Measurements from ENCODE around the gene YIPF3. TPM values are rescaled to one million over a fixed set of nuclear protein-coding genes. Genes with fewer than 3 reads are reported as not detected.

YIPF3 gene
- total RNA-seq, 2 donors from 2014 or later, result 162 to 180 TPM

DNA sequence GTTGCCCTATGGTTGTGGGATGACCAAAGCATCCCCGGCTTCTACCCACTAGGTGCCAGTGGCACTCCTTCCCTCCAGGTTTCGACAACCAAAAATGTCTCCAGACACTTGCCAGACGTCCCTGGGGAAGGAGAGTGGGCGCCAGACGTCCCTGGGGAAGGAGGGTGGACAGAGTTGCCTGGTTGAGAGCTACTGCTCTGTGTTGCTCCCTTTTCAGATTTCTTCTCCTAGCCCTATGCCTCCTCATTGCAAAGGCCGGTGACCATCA is 19.7 kb downstream of the YIPF3 start:
- intact Hi-C loops (cut with DNase I), result loop anchor here (10.0 kb wide), 1 partner anchor 232 kb away; no protein-coding TSS in a partner anchor

GRCh38 chr6:43496370-43497128 is 20.2 kb downstream of the YIPF3 start:
- 21% methylated on average over 18 of the region's 18 CpGs for WGBS
- H3K4me3 ChIP-seq, result no peak overlapping the region
- peak; percentile 82 for DNase-seq (ENCODE audit: low spot score)
- TF ChIP-seq CTCF (IDR thresholded peaks at IDR 0.05) (peak; percentile 22 to 91 (median 66)), POLR2A (IDR thresholded peaks at IDR 0.05) (no peak), POLR2AphosphoS5 (IDR thresholded peaks at IDR 0.05) (peak; percentile 72)
- intact Hi-C loops (cut with DNase I), result loop anchor here (10.0 kb wide), 1 partner anchor 232 kb away; no protein-coding TSS in a partner anchor
- no peaks in the 10 kb centered on the region for H3K27me3 ChIP-seq (replicated peaks; ENCODE audit: insufficient read depth)
- peaks cover 34% of the 10 kb centered on the region for H3K4me1 ChIP-seq (replicated peaks)
- no peaks in the 10 kb centered on the region for H3K36me3 ChIP-seq
- no peaks in the 10 kb centered on the region for H3K9me3 ChIP-seq
- peak overlapping the region; percentile 58 to 72 for H3K27ac ChIP-seq

More for the DNA sequence above, 19.7 kb downstream of the YIPF3 start:
- Histone ChIP-seq H3K4me1 (replicated peaks) (peaks cover 30% of the 10 kb centered on the region), H3K4me3 (no peak overlapping the region), H3K9me3 (no peaks in the 10 kb centered on the region), H3K27ac (peak overlapping the region; percentile 58 to 72), H3K27me3 (replicated peaks; ENCODE audit: insufficient read depth) (no peaks in the 10 kb centered on the region), H3K36me3 (peaks cover 0 to under 1% of the 10 kb centered on the region in 2 donors)
- TF ChIP-seq POLR2A (IDR thresholded peaks at IDR 0.05), result no peak
- no peak for TF ChIP-seq CTCF (IDR thresholded peaks at IDR 0.05)
- no peak for TF ChIP-seq POLR2AphosphoS5 (IDR thresholded peaks at IDR 0.05)
- 64% methylated on average over 6 of the region's 6 CpGs for WGBS
- no peak for DNase-seq (ENCODE audit: low spot score)

DNA sequence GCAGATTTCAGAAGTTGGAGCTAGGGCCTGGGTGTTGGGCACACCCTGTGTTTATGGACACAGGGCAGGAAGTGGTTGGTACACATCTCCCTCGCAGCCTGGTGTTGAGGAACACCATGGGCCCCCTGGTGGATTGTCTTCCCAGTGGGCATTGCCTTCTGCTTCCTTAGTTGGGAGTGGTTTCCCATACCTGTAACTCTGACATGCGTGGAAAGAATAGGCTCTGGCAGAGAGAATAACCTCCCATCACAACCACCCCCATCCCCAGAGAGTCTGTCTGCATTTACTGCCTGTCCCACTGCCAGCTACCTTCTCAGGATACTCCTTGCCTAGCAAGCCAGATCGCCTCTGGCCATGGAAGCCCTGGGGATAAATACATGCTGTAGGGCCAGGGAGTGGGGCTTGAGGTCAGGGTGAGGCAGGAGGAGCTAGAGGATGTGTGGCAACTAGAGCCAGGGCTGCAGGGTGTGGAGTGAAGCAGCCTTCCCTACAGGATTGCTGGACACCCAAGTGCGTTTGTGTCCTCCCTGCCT is 21.3 kb downstream of the YIPF3 start:
- Histone ChIP-seq H3K27ac (peak overlapping the region; percentile 58 to 72), H3K36me3 (no peaks in the 10 kb centered on the region), H3K4me3 (no peak overlapping the region), H3K27me3 (replicated peaks; ENCODE audit: insufficient read depth) (no peaks in the 10 kb centered on the region), H3K9me3 (no peaks in the 10 kb centered on the region), H3K4me1 (replicated peaks) (peaks cover 34% of the 10 kb centered on the region)
- TF ChIP-seq CTCF (IDR thresholded peaks at IDR 0.05) (peak in 3 of 4 experiments; percentile 30 to 57 (median 35)), POLR2A (IDR thresholded peaks at IDR 0.05) (no peak)
- intact Hi-C loops (cut with DNase I), result loop anchor here (10.0 kb wide), 1 partner anchor 231 kb away; no protein-coding TSS in a partner anchor
- 31% methylated on average over 4 of the region's 4 CpGs for WGBS
- no peak for DNase-seq (ENCODE audit: low spot score)

DNA sequence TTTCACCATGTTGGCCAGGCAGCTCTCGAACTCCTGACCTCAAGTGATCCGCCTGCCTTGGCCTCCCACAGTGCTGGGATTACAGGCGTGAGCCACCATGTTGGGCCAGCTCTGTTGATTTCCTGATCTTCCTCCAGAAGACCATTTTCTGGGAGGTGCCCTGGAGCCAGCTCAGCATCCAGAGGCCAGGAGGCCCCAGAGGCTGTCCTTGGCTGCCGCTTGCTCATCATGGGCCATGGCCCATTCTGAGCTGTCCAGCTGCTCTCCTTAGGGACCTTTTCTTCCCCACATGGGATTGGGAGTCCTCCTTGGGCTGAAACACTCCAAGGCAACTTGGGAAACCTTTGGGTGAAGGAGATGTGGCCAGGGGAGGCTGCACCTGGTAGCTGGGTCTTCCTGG is 22.0 kb downstream of the YIPF3 start:
- WGBS, result 98% methylated on average over 4 of the region's 4 CpGs

More for the DNA sequence above, 22.0 kb downstream of the YIPF3 start:
- Histone ChIP-seq H3K4me1 (replicated peaks) (peaks cover 31% of the 10 kb centered on the region), H3K4me3 (no peak overlapping the region), H3K9me3 (no peaks in the 10 kb centered on the region), H3K27ac (peak overlapping the region in 1 of 2 donors; percentile 58), H3K27me3 (replicated peaks; ENCODE audit: insufficient read depth) (no peaks in the 10 kb centered on the region), H3K36me3 (no peaks in the 10 kb centered on the region)
- no peak for DNase-seq (ENCODE audit: low spot score)
- TF ChIP-seq POLR2AphosphoS5 (IDR thresholded peaks at IDR 0.05) (no peak), CTCF (IDR thresholded peaks at IDR 0.05) (no peak), POLR2A (IDR thresholded peaks at IDR 0.05) (no peak)
- intact Hi-C loops (cut with DNase I), result loop anchor here (10.0 kb wide), 1 partner anchor 230 kb away; no protein-coding TSS in a partner anchor

Measured in prostate gland (tissue), 2 donors.